Stimulated activated CD8-positive, alpha-beta memory T cell treated with anti-CD3 and anti-CD28 coated beads, Interleukin-2, amount 100 ng/mL, for 48 hours (primary cell): Measurements from ENCODE around the gene ALG3.
"Not testable (repeated sequence)": the region's sequence is repeated elsewhere in the genome, so short reads cannot be mapped to it uniquely, and the experiment has no call there.

Experiments used
- DNase-seq, 2 donors: peaks; one replicate each; pipeline ENCODE4 v3.0.0-alpha.2; 2020; ENCODE audit warnings: low read depth in 2 of 2

The ALG3 gene

DNA sequence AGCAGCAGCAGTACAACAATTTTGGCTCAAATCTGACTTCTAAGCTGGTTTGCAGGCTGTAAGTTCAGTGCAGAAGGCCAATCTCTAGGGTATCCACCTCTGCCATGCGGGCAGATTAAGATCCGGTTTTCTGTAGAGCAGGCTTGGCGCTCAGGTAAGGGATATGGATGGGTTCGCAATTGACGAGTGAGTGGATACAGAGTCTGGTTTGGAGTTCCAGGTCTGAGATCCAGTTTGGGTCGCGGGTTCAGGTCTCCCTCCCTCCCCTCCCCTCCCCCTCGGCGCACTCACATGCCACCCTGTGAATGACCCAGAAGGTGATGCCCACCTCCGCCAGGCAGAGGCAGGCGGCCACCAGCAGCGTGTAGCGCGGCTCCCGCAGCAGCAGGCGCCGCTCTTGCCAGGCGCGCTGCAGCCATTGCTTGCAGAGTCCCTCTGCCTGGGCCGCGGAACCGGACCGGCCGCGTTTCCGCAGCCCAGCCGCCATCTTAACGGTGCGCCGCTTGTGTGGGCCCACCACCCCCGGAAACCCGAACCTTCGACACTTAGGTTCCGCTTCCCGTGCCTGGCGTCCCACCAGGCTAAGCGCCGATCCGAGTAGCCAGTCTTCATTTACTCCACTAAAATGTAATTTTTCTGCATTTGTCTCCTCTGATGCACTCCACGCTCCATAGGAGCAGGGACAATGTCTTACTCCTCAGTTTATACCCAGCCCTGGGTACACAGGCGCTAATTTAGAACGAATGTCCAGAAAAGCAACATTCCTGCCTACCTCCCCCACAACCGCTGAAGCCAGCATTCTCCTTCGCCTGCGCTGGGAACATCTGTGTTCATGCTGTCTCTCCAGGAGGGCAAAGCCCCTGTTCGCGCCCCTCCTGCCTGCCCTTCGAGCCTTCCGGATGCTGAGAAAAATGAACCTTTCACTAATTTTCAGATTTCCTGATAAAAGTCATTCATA is at the start of gene ALG3:
Gene ALG3, minus strand, starts transcription at position 509 of the 958 bp plus-strand sequence. Its CDS starts 22 bp downstream, at position 487.
- peak; percentile 77 to 83 for DNase-seq

DNA sequence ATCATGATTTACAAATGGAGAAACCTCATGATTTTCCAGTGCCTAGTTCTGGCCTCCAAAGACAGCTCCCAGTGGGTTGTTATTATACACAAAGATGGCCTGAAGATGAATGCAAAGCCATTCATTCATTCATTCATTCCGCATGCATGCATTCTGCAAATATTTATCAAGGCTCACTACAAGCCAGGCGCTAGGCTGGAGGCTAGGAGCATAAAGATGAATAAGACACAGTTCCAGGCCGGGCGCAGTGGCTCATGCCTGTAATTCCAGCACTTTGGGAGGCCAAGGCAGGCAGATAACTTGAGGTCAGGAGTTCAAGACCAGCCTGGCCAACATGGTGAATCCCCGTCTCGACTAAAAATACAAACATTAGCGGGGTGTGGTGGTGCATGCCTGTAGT is 47.9 kb upstream of the ALG3 start:
- no peak for DNase-seq

DNA sequence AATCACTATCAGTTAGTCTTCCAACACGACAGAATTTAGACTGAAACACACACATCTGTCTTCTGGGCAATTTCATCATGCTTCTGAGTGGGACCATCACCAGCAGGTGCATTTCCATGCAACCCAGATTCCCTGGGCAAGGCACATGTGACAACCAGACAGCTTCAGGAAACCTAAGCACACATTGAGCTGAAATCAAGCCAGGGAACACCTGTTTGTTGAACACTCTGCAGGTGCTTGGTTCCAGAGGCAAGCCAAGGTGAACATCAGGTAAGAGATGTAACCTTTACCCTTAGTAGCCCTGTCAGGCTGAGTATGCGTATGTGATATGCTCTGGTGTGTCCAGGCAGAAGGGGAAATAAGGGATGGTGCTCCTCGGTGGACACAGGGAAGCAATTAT is 47.0 kb upstream of the ALG3 start:
- DNase-seq = no peak

DNA sequence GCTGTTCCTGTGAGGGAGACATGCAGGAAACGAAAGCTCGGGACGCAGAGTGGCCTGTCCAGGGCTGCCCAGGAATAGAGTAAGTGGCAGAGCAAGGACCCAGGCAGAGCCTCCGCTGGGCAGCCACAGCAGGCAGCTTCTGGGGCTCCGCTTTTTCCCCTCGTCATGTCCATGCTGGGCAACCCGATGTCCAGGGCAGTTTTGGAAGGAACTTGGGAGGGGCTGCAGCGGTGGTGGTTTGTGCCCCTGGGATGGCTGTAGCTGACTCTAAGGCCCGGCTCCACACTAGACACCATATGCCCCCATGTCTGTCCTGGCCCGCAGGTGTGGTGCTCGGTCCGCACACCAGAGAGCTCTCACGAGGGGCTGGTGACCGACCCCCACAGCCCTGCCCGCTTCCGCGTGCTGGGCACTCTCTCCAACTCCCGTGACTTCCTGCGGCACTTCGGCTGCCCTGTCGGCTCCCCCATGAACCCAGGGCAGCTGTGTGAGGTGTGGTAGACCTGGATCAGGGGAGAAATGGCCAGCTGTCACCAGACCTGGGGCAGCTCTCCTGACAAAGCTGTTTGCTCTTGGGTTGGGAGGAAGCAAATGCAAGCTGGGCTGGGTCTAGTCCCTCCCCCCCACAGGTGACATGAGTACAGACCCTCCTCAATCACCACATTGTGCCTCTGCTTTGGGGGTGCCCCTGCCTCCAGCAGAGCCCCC is 43.1 kb upstream of the ALG3 start:
- no peak for DNase-seq

DNA sequence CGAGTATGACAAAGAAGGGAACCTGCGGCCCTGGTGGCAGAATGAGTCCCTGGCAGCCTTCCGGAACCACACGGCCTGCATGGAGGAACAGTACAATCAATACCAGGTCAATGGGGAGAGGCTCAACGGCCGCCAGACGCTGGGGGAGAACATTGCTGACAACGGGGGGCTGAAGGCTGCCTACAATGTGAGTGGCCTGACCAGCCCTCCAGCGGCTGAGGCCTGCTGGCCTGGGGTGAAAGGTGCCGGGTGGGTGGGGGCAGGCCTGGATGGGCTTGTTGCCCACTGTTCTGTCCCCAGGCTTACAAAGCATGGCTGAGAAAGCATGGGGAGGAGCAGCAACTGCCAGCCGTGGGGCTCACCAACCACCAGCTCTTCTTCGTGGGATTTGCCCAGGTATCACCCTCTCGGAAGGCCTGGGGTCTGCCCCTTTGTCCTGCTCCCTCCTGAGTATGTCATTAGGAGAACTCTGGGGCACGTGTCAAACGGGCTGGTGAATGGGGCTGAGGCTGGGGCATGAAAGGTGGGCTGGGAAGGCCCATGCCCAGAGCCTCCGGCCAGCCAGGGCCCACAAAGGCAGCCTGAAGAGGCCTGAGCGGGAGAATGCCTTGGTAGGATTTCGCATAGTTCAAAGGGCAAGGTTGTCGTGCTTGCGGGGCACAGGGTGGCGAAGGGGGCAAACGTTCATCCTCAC is 42.4 kb upstream of the ALG3 start:
- no peak for DNase-seq

DNA sequence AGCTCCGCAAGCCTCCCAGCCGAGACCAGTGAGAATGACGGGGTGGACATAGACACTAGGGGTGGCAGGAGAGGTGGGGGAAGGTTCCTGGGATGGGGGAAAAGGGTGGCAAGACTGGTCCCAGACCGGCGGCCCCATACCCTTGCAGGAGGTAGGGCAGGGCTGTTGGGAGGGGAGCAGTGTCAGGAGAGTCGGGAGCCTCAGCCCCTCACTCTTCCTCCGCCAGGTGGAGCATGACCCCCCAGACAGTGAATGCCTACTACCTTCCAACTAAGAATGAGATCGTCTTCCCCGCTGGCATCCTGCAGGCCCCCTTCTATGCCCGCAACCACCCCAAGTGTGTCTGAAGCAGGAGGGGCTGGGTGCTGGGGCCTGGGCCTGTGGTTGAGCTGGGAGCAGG is 41.6 kb upstream of the ALG3 start:
- DNase-seq = no peak

DNA sequence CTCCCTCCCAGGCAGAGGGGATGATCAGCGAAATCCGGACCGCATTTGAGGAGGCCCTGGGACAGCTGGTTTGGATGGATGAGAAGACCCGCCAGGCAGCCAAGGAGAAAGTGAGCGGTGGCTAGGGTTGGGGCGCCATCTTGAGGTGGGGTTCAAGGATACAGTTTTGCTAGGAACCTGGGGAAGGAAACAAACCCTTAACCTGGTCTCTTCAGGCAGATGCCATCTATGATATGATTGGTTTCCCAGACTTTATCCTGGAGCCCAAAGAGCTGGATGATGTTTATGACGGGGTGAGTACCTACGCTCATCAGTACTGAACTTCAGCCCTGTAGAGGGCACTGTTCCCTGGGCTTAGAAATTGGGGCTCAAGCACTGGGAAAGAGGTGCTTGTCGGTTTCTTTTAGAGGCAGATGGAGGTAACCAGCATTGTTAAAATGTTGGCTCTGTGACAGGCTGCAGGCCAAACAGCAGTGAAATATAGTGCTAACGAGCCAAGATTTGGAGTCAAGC is 40.7 kb upstream of the ALG3 start:
- peak; percentile 52 to 65 for DNase-seq

DNA sequence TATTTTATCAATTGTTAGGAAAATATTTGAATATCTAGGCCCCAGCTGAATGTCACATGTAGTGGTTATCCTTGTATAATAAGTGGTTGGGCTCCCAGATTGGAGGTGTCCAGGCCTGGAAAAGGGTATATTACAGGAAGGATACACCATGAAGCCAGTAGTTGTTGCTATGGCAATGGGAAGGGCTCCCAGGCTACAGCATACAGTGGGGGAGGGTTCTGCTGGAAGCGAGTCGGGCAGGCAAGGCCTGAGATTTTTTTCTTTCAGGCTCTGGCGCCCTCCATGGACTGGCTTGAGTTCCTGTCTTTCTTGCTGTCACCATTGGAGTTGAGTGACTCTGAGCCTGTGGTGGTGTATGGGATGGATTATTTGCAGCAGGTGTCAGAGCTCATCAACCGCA is 35.9 kb upstream of the ALG3 start:
- no peak for DNase-seq

DNA sequence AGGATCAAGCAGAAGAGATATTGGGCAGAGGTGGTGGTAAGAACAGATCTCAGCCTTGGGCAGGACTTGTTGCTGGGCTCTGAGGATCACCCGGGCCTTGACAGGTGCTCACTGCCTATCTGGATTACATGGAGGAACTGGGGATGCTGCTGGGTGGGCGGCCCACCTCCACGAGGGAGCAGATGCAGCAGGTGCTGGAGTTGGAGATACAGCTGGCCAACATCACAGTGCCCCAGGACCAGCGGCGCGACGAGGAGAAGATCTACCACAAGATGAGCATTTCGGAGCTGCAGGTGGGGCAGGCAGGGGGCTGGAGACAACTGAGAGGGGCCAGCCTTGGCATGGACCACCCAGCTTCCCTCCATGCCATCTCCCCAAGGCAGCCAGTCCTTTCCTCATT is 34.9 kb upstream of the ALG3 start:
- no peak for DNase-seq

DNA sequence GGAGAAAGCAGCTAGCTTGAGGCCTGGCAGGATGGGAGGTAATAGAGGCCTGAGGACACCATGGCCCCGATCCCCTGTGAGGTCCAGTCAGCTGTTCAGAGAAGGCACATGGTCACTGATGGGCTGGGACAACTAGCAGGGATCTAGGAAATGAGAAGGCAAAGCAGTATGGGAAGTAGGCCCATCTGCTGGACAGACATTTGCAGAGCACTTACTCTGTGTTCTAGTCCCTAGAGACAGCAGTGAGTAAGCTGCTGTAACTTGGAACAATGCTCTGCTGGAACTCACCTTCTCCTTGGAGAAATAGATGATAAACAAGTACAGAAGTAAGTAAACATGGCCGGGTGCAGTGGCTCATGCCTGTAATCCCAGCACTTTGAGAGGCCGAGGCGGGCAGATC is 34.2 kb upstream of the ALG3 start:
- no peak for DNase-seq

DNA sequence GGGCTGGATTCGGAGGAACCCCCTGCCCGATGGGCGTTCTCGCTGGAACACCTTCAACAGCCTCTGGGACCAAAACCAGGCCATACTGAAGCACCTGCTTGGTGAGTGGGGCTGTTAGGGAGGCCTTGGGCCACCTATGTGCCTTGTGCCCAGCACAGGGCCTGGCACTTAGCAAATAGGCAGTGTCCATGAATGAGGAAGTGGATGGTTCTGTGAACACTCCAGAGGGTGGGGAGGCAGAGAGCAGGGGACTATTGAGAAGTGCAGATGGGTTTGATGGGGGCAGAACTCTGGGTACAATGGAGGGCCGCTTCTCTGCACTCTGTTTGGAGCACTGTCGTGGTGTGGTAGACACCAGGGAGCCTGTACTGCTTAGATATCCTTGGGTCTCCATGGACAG is 28.6 kb upstream of the ALG3 start:
- no peak for DNase-seq

DNA sequence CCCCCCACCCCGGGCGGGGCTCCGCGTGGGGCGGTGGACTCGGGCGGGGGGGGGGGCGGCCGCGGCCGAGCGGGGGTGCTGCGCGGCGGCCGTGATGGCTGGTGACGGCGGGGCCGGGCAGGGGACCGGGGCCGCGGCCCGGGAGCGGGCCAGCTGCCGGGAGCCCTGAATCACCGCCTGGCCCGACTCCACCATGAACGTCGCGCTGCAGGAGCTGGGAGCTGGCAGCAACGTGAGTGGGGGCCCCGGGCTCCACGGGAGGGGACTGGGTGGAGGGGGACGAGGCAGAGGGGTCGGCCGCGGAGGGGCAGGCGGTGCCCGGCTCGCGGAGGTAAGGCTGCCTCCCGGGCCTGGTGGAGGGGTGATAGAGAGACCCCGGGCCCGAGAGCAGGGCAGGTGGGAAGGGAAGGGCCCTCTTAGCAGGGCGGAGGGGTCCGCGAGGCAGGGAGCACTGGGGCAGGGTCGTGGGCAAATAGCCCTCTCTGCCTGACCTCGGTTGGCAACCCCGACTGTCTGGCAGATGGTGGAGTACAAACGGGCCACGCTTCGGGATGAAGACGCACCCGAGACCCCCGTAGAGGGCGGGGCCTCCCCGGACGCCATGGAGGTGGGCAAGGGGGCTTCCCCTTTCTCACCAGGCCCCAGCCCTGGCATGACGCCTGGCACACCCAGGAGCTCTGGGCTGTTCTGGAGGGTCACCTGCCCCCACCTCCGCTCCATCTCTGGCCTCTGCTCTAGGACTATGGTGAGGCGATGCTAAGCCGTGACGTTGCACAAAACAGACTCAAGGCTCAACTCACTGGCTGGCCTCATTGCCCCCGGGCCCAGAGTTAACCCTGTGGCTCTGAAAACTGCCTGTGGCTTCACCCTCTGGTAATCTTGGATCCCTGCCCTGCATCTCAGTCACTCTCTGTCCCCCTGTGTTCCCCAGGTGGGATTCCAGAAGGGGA is 27.5 kb upstream of the ALG3 start, which contains the start of gene ECE2:
Gene ECE2, plus strand, starts transcription at position 62 of the 950 bp plus-strand sequence. Its CDS starts 132 bp downstream, at position 194.
- DNase-seq = no peak

DNA sequence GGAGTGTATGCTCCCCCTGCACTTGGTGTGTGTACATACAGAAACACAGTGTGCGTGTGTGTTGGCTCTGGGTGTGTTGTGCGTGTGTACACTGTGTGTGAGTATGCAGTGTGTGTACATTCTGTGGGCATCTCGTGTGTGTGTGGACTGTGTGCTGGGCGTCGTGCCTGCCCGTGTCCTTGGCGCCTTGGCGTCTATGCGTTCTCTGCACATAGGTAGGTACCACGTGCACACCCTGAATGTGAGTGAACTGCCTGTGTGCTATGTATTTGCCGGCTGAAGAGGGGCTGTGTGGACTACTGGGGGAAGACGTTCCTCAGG is 26.6 kb upstream of the ALG3 start:
- no peak for DNase-seq

DNA sequence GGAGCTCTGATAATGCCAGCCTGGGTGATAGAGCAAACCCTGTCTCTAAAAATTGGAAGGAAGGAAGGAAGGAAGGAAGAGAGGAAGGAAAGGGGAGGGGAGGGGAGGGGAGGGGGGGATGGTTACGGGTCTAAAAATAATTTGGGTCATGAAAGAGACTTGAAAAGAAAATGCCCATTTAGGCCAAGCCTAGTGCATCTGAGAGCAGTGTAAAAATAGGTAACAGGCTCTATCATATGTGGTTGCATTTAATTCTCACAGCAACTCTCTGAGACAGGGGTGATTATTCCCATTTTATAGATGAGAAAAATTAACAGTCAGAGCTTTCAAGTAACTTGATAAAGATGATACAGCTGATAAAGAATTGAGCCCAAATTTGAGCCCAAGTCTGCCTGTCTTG is 23.5 kb upstream of the ALG3 start:
- DNase-seq = no peak

DNA sequence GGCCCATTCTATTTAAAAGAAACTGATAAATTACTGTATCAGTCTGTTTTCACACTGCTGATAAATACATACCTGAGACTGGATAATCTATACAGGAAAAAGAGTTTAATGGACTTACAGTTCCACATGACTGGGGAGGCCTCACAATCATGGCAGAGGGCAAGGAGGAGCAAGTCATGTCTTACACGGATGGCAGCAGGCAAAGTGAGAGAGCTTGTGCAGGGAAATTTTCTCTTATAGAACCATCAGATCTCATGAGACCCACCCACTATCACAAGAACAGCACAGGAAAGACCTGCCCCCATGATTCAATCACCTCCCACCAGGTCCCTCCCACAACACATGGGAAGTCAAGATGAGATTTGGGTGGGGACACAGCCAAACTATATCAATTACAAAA is 18.5 kb upstream of the ALG3 start:
- not testable (repeated sequence) for DNase-seq

DNA sequence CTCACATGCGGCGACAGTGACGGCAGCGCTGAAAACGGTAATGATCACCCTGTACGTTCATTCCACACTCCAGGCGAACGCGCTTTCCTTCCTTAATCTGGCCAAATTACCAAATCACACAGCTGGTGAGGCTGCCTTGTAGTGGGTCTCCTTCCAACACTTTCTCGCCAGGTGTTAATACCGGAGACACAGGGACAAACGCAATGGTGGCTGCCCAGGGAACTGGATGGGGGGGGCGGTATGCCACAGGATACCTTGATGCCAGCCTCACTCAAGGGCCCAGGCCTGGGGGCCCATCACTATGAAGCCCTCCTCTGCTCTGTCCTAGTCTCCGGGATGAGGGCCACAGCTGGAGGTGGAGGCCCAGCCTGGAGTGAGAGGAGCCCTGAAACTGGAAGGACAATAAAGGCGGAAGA is 14.0 kb upstream of the ALG3 start:
- no peak for DNase-seq

DNA sequence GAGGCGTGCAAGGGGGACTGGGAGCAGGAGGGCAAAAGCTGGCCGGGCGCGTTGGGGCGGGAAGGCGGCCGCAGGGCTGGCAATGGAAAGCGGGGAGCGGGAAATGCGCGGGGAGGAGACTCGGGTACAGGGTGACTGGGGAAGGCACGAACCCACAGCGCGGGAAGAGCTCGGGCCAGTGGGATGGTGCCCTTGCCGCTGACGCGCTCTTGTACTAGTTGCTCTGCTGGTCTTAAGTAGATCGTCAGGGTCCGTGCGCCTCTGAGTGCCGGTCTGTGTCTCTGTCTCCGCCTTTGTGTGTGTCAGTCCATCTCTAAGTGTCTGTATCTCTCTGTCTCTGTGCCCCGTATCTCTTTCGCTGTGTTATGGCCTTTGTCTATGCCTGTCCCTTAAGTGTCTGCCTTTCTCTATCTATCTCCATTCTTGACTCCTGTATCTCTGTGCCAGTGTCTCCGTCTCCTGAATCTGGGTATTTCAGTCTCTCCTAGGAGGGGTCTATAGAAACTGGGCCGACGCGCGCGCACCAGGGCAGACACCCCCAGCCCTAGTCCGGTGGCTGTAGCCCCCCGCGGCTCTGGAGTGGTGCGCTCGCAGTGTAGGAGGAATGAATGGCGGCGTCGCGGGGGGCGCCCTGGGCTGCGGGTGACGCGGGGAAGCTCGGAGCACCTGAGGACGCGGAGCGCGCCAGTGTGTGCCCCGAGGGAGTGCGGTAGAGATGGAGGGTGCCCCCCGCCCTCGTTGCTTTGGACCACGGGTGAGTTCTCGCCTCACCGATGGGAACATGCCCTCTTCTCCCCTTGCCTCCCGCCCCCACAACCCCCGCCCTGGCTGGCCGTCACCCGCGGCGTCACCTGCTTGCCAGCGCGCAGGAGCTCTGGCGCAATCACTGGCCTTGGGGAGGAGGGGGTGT is 13.3 kb upstream of the ALG3 start:
- DNase-seq = peak in 1 of 2 donors; percentile 15

DNA sequence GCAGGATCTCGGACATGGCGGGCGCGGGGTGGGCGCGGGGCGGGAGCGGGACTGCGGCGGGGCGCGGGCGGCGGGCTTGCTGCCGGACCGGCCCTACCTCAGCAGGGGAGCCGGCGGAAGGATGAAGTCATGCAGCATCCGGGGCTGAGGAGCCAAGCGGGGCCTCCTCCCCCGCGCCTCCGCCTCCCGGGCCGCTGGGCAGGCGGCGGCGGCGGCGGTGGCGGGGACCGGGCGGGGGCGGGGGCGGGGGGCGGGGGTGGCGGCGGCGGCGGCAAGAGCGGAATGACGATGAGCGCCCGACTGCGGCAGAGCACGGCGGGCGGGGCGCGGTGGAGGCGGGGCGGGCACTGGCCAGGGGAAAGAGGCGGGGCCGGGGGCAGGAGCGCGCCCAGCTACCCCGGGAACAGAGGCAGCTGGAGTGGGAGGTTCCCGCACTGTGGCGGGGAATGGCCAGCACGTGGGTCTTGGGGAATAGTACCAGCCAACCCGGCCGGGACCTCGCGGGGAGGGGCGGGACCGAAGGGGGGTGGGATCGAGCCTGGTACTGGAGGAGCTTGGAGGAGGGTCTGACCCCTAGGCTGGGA is 12.6 kb upstream of the ALG3 start, which contains the start of gene CAMK2N2:
Gene CAMK2N2, minus strand, starts transcription at position 284 of the 584 bp plus-strand sequence. Its CDS starts 268 bp downstream, at position 16.
- DNase-seq = peak; percentile 39 to 42

DNA sequence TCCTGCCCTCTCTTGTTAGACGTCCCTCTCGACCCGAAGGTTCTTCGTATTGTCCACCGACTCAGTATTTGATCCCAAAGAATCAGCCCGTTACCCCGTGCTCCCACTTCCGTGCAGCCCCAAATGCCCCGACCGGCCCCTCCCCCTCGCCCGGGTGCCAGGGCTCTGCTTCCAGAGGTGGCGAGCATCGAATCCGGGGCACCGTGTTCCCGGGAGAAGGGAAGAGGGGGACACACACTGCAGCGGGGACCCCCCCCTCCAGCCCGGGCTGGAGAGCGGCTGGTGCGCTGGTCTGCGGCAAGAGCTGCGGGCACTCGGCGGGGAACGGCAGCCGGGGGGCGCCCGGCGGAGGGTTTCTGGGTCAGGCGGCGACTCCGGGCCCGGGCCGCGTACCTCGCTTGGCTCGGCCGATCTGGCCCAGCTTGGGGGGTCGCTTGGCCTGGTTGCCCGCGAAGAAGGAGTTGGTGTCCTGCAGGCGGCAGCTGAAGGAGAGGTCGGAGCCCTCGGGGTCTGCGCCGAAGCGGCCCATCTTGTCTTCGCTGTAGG is 12.0 kb upstream of the ALG3 start:
- no peak for DNase-seq
